ENCODE measurements around the gene CCL3.

DNA sequence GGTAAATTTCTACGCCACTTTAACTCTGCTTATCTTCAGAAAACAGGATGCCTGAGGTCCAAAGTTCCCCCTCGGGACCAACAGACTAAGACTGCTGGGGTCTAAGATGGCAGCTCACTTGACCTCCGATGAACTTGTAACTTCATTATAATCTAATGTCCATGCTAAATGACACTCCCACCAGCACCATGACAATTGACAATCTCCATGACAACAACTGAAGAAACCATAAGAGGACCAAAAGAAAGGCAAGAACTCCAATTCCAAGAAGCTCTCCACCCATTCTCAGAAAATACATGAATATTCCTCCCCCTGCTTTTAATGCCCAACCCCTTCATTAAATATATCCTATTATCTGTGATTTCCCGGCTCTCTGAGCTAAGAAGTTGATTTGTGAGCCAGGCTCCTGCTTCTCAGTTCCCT, 21.1 kb upstream of the CCL3 start:
- TF ChIP-seq POLR2A (IDR thresholded peaks at IDR 0.05), result no peak
- TF ChIP-seq, protein P1, sequence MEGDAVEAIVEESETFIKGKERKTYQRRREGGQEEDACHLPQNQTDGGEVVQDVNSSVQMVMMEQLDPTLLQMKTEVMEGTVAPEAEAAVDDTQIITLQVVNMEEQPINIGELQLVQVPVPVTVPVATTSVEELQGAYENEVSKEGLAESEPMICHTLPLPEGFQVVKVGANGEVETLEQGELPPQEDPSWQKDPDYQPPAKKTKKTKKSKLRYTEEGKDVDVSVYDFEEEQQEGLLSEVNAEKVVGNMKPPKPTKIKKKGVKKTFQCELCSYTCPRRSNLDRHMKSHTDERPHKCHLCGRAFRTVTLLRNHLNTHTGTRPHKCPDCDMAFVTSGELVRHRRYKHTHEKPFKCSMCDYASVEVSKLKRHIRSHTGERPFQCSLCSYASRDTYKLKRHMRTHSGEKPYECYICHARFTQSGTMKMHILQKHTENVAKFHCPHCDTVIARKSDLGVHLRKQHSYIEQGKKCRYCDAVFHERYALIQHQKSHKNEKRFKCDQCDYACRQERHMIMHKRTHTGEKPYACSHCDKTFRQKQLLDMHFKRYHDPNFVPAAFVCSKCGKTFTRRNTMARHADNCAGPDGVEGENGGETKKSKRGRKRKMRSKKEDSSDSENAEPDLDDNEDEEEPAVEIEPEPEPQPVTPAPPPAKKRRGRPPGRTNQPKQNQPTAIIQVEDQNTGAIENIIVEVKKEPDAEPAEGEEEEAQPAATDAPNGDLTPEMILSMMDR (IDR thresholded peaks at IDR 0.05), result no peak
- TF ChIP-seq POLR2AphosphoS5 (IDR thresholded peaks at IDR 0.05; ENCODE audit: insufficient read depth in 1 of 2, low read depth in 1 of 2), result no peak
